Astrocyte of the spinal cord (primary cell): ENCODE results near the gene DQX1.

Experiments used
- DNase-seq: peaks from one replicate; pipeline ENCODE4 v3.0.0; 2011; ENCODE audit warnings: low read depth, low spot score
- H3K4me3 ChIP-seq: 2 replicates; pipeline ENCODE4 v1.5.1; 2011; ENCODE audit warnings: low read depth, mild to moderate bottlenecking, low read length, moderate library complexity
- CTCF ChIP-seq: IDR thresholded peaks from 2 replicates; pipeline ENCODE4 v1.5.1; 2012; ENCODE audit warnings: low read depth, mild to moderate bottlenecking, low read length, inconsistent platforms
- in situ Hi-C: cut with HindIII; loops from 2 replicates; pipeline ENCODE4 v1.10.0; 2017; ENCODE audit warnings: low sequenced_read_pairs

The DQX1 gene

GRCh38 chr2:74503506-74504475 is 22.2 kb downstream of the DQX1 start:
- in situ Hi-C loops: no loop called here

GRCh38 chr2:74502720-74503505 is 23.1 kb downstream of the DQX1 start:
- in situ Hi-C loops: no loop called here
- peak overlapping the region; percentile 42 for H3K4me3 ChIP-seq
- DNase-seq: peak; percentile 83
- peak; percentile 43 for TF ChIP-seq CTCF

More at GRCh38 chr2:74503506-74504475, 22.2 kb downstream of the DQX1 start:
- no peak for TF ChIP-seq CTCF
- no peak for DNase-seq
- peak overlapping the region; percentile 42 for H3K4me3 ChIP-seq

- TF ChIP-seq CTCF: no peak
- H3K4me3 ChIP-seq: peak overlapping the region; percentile 42
- in situ Hi-C loops: no loop called here
- no peak for DNase-seq
Observed at GRCh38 chr2:74502147-74502719, 23.8 kb downstream of the DQX1 start.

- DNase-seq: no peak
- no peak for TF ChIP-seq CTCF
- H3K4me3 ChIP-seq: no peak overlapping the region
- in situ Hi-C loops: no loop called here
Observed at GRCh38 chr2:74501335-74502071, 24.5 kb downstream of the DQX1 start.

- no peak overlapping the region for H3K4me3 ChIP-seq
- in situ Hi-C loops: no loop called here
- TF ChIP-seq CTCF: no peak
- no peak for DNase-seq
Observed at GRCh38 chr2:74500578-74500946, 25.5 kb downstream of the DQX1 start.

GRCh38 chr2:74499940-74500577 is 26.0 kb downstream of the DQX1 start:
- no peak for TF ChIP-seq CTCF
- no peak overlapping the region for H3K4me3 ChIP-seq
- no peak for DNase-seq
- in situ Hi-C loops: no loop called here
